GM12891 (cell line): ENCODE data around the gene MIA.

Experiments
- PAX5 ChIP-seq: IDR thresholded peaks from 2 replicates; pipeline ENCODE4 v1.6.1; 2011; ENCODE audit warnings: low read length, moderate library complexity, mild to moderate bottlenecking; ENCODE audit not compliant: insufficient read depth, severe bottlenecking
- POLR2A ChIP-seq: IDR thresholded peaks from 2 replicates; pipeline ENCODE4 v1.6.1; 2011; ENCODE audit warnings: low read depth, low read length, control low read depth
- POLR2AphosphoS5 ChIP-seq: IDR thresholded peaks from 2 replicates; pipeline ENCODE4 v1.6.1; 2011; ENCODE audit warnings: low read depth, low read length, control low read depth
- POU2F2 ChIP-seq: IDR thresholded peaks from 2 replicates; pipeline ENCODE4 v1.6.1; 2011; ENCODE audit warnings: low read depth, mild to moderate bottlenecking, control low read depth, low read length, moderate library complexity
- SPI1 ChIP-seq: IDR thresholded peaks from 2 replicates; pipeline ENCODE4 v1.6.1; 2011; ENCODE audit warnings: low read depth, low read length, control low read depth
- TAF1 ChIP-seq: IDR thresholded peaks from 2 replicates; pipeline ENCODE4 v1.6.1; 2011; ENCODE audit warnings: low read depth, low read length, control low read depth

GRCh38 chr19:40805258-40805868, 30.0 kb downstream of the MIA start:
- TF ChIP-seq POLR2AphosphoS5 (no peak; the same call in none of the 2 replicates), POLR2A (no peak), SPI1 (no peak), TAF1 (no peak), PAX5 (no peak), POU2F2 (no peak)
